Gastroesophageal sphincter (tissue), 4 donors: ENCODE data around the gene NGEF. TPM values are rescaled to one million over a fixed set of nuclear protein-coding genes. Genes with fewer than 3 reads are reported as not detected.

Source experiments
- ATAC-seq: fragments of 150-250 bp; one replicate; pipeline ENCODE4 v1.9.1; 2016; ENCODE audit warnings: mild to moderate bottlenecking, moderate library complexity
- H3K27ac ChIP-seq, 4 donors: fragments of 200-600 bp; sonication (generic) in 3 of 4; 1 replicate in 3 of 4; 2 replicates in 1 of 4; pipeline ENCODE4 v1.5.1; 2016 to 2019
- H3K27me3 ChIP-seq: fragments of 200-600 bp; sonication (generic); one replicate; pipeline ENCODE4 v1.5.1; 2019
- H3K36me3 ChIP-seq, 2 donors: fragments of 200-600 bp; sonication (generic); one replicate each; pipeline ENCODE4 v1.5.1; 2019; ENCODE audit warnings: control low read depth in 1 of 2
- H3K4me1 ChIP-seq, 3 donors: fragments of 200-600 bp; sonication (generic); 1 replicate in 2 of 3; 2 replicates in 1 of 3; pipeline ENCODE4 v1.5.1; 2016 to 2019; ENCODE audit warnings: control low read depth in 2 of 3
- H3K4me3 ChIP-seq, 2 donors: fragments of 200-600 bp; sonication (generic); one replicate each; pipeline ENCODE4 v1.5.1; 2019; ENCODE audit warnings: mild to moderate bottlenecking in 1 of 2, moderate library complexity in 1 of 2
- H3K9me3 ChIP-seq, 3 donors: fragments of 200-600 bp; sonication (generic); one replicate each; pipeline ENCODE4 v1.5.1; 2017 to 2019; ENCODE audit warnings: control low read depth in 2 of 3
- EP300 ChIP-seq: sonication (generic); formaldehyde crosslinking; IDR thresholded peaks from one replicate; pipeline ENCODE4 v1.6.1; 2017; ENCODE audit warnings: antibody characterized with exemption, mild to moderate bottlenecking
- POLR2A ChIP-seq, 2 donors: fragments of 450-650 bp; IDR thresholded peaks; one replicate each; pipeline ENCODE4 v1.6.1; 2017; ENCODE audit warnings: antibody characterized with exemption in 2 of 2, mild to moderate bottlenecking in 2 of 2, moderate library complexity in 1 of 2
- POLR2AphosphoS5 ChIP-seq: sonication (generic); formaldehyde crosslinking; IDR thresholded peaks from one replicate; pipeline ENCODE4 v1.6.1; 2017; ENCODE audit warnings: antibody characterized with exemption
- WGBS, 2 donors: methylation state at CpG; one replicate each; pipeline ENCODE4 v1.1.5; 2018; ENCODE audit warnings: low coverage in 1 of 2; 5-methylcytosine and 5-hydroxymethylcytosine counted together
- total RNA-seq, 4 donors: library from RNA; depleted of rRNA; stranded (reverse); fragments of >200 nt; gene quantifications; one replicate each; pipeline ENCODE4 v1.1.0, GENCODE V29; 2016
- TF ChIP-seq, protein P1 (sequence below), 4 experiments: fragments of 200-600 bp in 2 of 4; fragments of 450-650 bp in 2 of 4; sonication (generic) in 1 of 4; IDR thresholded peaks; one replicate each; pipeline ENCODE4 v1.5.1; 2017 to 2019; ENCODE audit warnings: antibody characterized with exemption in 4 of 4, mild to moderate bottlenecking in 2 of 4, moderate library complexity in 2 of 4

The NGEF gene
- total RNA-seq, 4 donors from 2014 or later = 0.40 to 0.49 (median 0.46) TPM; not detected in 1

- WGBS, 2 donors = 39 to 80% methylated on average over 3 of the region's 4 CpGs
- ATAC-seq = no peak
Observed at GRCh38 chr2:233049194-233049761, 36.2 kb upstream of the NGEF start.

DNA sequence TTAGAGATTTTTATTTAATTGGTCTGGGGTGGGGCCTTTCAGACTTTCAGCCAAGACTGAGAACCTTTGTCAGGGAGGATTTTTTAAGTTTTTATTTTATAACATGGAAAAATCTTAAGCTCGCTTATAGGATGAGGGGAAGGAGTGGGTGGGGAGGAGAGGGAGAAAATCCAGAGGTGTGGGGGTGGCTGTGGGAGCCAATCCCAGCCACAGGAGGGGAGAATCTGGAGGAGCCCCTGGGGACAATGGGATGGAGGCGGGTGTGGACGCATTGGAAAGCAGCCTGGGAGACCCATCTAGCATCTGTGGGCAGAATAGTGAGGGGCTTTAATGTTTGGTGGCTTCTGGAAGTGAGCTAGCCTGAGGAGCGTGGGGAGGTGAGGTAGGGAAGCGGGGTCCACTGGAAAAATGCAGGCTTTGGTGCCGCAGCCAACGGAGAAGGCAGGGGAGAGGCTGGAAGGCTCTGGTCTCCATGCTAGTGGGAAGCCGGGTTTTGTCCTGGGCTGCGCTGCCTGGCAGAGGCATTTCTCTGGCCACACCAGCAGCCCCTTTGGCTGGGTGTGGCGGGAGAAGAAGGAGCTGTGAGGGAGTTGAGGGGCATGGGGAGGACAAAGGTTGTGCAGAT, 35.6 kb upstream of the NGEF start:
- WGBS, 2 donors = 61 to 85% methylated on average over 6 to 9 of the region's 10 CpGs
- H3K4me1 ChIP-seq = peaks cover 0 to under 1% (median 0%) of the 10 kb centered on the region in 3 donors
- peaks cover 55% of the 10 kb centered on the region for H3K27me3 ChIP-seq
- ATAC-seq = no peak
- no peak overlapping the region for H3K27ac ChIP-seq
- H3K4me3 ChIP-seq = no peak overlapping the region
- TF ChIP-seq EP300 (no peak), POLR2A (IDR thresholded peaks at IDR 0.05) (no peak), POLR2AphosphoS5 (no peak)
- TF ChIP-seq, protein P1, sequence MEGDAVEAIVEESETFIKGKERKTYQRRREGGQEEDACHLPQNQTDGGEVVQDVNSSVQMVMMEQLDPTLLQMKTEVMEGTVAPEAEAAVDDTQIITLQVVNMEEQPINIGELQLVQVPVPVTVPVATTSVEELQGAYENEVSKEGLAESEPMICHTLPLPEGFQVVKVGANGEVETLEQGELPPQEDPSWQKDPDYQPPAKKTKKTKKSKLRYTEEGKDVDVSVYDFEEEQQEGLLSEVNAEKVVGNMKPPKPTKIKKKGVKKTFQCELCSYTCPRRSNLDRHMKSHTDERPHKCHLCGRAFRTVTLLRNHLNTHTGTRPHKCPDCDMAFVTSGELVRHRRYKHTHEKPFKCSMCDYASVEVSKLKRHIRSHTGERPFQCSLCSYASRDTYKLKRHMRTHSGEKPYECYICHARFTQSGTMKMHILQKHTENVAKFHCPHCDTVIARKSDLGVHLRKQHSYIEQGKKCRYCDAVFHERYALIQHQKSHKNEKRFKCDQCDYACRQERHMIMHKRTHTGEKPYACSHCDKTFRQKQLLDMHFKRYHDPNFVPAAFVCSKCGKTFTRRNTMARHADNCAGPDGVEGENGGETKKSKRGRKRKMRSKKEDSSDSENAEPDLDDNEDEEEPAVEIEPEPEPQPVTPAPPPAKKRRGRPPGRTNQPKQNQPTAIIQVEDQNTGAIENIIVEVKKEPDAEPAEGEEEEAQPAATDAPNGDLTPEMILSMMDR (IDR thresholded peaks at IDR 0.05) = no peak
- H3K9me3 ChIP-seq = no peaks in the 10 kb centered on the region
- no peaks in the 10 kb centered on the region for H3K36me3 ChIP-seq

More at GRCh38 chr2:233049194-233049761, 36.2 kb upstream of the NGEF start:
- Histone ChIP-seq H3K4me3 (no peak overlapping the region), H3K27me3 (peaks cover 61% of the 10 kb centered on the region), H3K36me3 (no peaks in the 10 kb centered on the region), H3K9me3 (no peaks in the 10 kb centered on the region), H3K27ac (no peak overlapping the region), H3K4me1 (peaks cover 0 to 5% (median 0%) of the 10 kb centered on the region in 3 donors)
- TF ChIP-seq, protein P1 (IDR thresholded peaks at IDR 0.05) = no peak
- TF ChIP-seq POLR2AphosphoS5 (no peak), EP300 (no peak), POLR2A (IDR thresholded peaks at IDR 0.05) (no peak)

DNA sequence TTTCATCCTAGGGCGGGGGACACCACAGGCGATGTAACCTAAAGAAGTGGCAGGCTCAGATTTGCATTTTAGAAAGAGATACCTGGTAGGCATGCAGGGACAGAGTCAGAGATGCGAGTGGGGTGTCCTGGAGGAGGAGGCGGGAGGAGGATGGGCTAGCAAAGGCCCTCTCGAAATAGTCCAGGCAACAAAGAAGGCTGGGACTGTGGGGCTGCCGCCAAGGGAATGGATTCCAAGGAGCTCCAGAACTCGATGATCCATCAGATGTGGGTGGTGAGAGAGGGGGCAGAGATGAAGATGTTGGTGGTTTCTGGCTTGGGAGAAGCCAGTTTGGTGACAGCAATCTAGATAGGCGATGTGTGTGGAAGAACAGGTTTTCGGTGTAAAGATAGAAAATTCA, 34.6 kb upstream of the NGEF start:
- no peaks in the 10 kb centered on the region for H3K9me3 ChIP-seq
- no peaks in the 10 kb centered on the region for H3K36me3 ChIP-seq
- H3K4me3 ChIP-seq = no peak overlapping the region
- H3K27ac ChIP-seq = no peak overlapping the region
- no peaks in the 10 kb centered on the region for H3K4me1 ChIP-seq
- WGBS, 2 donors = 74 to 75% methylated on average over 6 to 8 of the region's 9 CpGs
- TF ChIP-seq EP300 (no peak), POLR2AphosphoS5 (no peak), POLR2A (IDR thresholded peaks at IDR 0.05) (no peak)
- TF ChIP-seq, protein P1 (IDR thresholded peaks at IDR 0.05) = no peak
- ATAC-seq = no peak
- H3K27me3 ChIP-seq = peaks cover 46% of the 10 kb centered on the region

- TF ChIP-seq, protein P1 (IDR thresholded peaks at IDR 0.05) = no peak
- TF ChIP-seq POLR2AphosphoS5 (no peak), EP300 (no peak), POLR2A (IDR thresholded peaks at IDR 0.05) (no peak)
- WGBS, 2 donors = 80 to 94% methylated on average over 1 to 3 of the region's 3 CpGs
- H3K27ac ChIP-seq = no peak overlapping the region
- H3K4me1 ChIP-seq = no peaks in the 10 kb centered on the region
- no peak for ATAC-seq
- H3K9me3 ChIP-seq = no peaks in the 10 kb centered on the region
- H3K27me3 ChIP-seq = peaks cover 47% of the 10 kb centered on the region
- no peak overlapping the region for H3K4me3 ChIP-seq
- no peaks in the 10 kb centered on the region for H3K36me3 ChIP-seq
Observed at GRCh38 chr2:233047206-233047605, 34.1 kb upstream of the NGEF start.
